HepG2 (cell line): Measurements from ENCODE around the gene SLC13A3. TPM values are rescaled to one million over a fixed set of nuclear protein-coding genes. Genes with fewer than 3 reads are reported as not detected.

ENCODE experiments used
- DZIP1 ChIP-seq: sonication (generic); formaldehyde crosslinking; IDR thresholded peaks from 2 replicates; pipeline ENCODE4 v1.5.0; 2020; ENCODE audit warnings: mild to moderate bottlenecking, missing genetic modification reagents
- HDAC2 ChIP-seq: sonication (generic); formaldehyde crosslinking; IDR thresholded peaks from 2 replicates; pipeline ENCODE4 v1.4.0; 2020; ENCODE audit warnings: missing genetic modification reagents
- MED1 ChIP-seq: sonication (generic); formaldehyde crosslinking; IDR thresholded peaks from 2 replicates; pipeline ENCODE4 v1.4.0; 2020; ENCODE audit warnings: missing genetic modification reagents
- MYC ChIP-seq: sonication (generic); formaldehyde crosslinking; IDR thresholded peaks from 2 replicates; pipeline ENCODE4 v1.9.0; 2021; ENCODE audit warnings: missing genetic modification reagents, borderline replicate concordance
- RARA ChIP-seq: IDR thresholded peaks from 2 replicates; pipeline ENCODE4 v1.6.1; 2016; ENCODE audit warnings: missing genetic modification reagents, missing compliant biosample characterization
- RFX1 ChIP-seq: fragments of 450-650 bp; IDR thresholded peaks from 2 replicates; pipeline ENCODE4 v1.6.1; 2017
- SP1 ChIP-seq, 2 experiments: fragments of 450-650 bp in 1 of 2; sonication (generic) in 1 of 2; formaldehyde crosslinking in 1 of 2; IDR thresholded peaks; 2 replicates each; pipeline versions ENCODE4 v1.4.0 to v1.6.1; 2016 to 2020; ENCODE audit warnings: missing genetic modification reagents in 1 of 2
- TFAP4 ChIP-seq: sonication (generic); IDR thresholded peaks from 2 replicates; pipeline ENCODE4 v1.6.1; 2016; ENCODE audit warnings: low read depth, borderline replicate concordance
- THAP7 ChIP-seq: sonication (generic); formaldehyde crosslinking; IDR thresholded peaks from 2 replicates; pipeline ENCODE4 v1.8.1; 2023; ENCODE audit warnings: mild to moderate bottlenecking, missing genetic modification reagents
- ZFX ChIP-seq: sonication (generic); formaldehyde crosslinking; IDR thresholded peaks from 2 replicates; pipeline ENCODE4 v1.4.0; 2020; ENCODE audit warnings: mild to moderate bottlenecking, low read depth, missing genetic modification reagents, moderate library complexity
- ZMYM3 ChIP-seq: sonication (generic); formaldehyde crosslinking; IDR thresholded peaks from 2 replicates; pipeline ENCODE4 v1.5.1; 2020; ENCODE audit warnings: mild to moderate bottlenecking, missing genetic modification reagents
- ZMYM4 ChIP-seq: sonication (generic); formaldehyde crosslinking; IDR thresholded peaks from 2 replicates; pipeline ENCODE4 v1.8.1; 2023; ENCODE audit warnings: mild to moderate bottlenecking, missing genetic modification reagents
- ZNF232 ChIP-seq: sonication (generic); formaldehyde crosslinking; IDR thresholded peaks from 2 replicates; pipeline ENCODE4 v1.4.0; 2020; ENCODE audit warnings: missing genetic modification reagents, borderline replicate concordance
- ZNF260 ChIP-seq: sonication (generic); formaldehyde crosslinking; IDR thresholded peaks from 2 replicates; pipeline ENCODE4 v1.4.0; 2020; ENCODE audit warnings: missing genetic modification reagents, low read depth, mild to moderate bottlenecking, borderline replicate concordance
- ZNF280B ChIP-seq: sonication (generic); formaldehyde crosslinking; IDR thresholded peaks from 2 replicates; pipeline ENCODE4 v1.5.0; 2020; ENCODE audit warnings: missing genetic modification reagents, mild to moderate bottlenecking, borderline replicate concordance
- polyA plus RNA-seq, 8 experiments: library from polyadenylated mRNA; depleted of rRNA in 3 of 8; stranded (reverse) in 7 of 8; unstranded in 1 of 8; fragments of >200 nt; fragmentation: Illumina TruSeq in 4 of 8; extraction: Trizol in 4 of 8; gene quantifications; 2 replicates each; pipeline versions ENCODE4 v1.2.1 to v1.2.3, GENCODE V29; 2011 to 2016; ENCODE audit warnings: low read depth in 4 of 8, missing spikeins in 1 of 8, mixed read lengths in 1 of 8; ENCODE audit not compliant: insufficient read depth in 1 of 8
- total RNA-seq, 5 experiments: library from RNA; depleted of rRNA; stranded (reverse); fragments of >200 nt; fragmentation: Illumina TruSeq; extraction: Trizol; gene quantifications; 2 replicates each; pipeline ENCODE4 v1.2.3, GENCODE V29; 2016; ENCODE audit warnings: low read depth in 1 of 5
- TF ChIP-seq, protein P1 (sequence below): sonication (generic); formaldehyde crosslinking; IDR thresholded peaks from 2 replicates; pipeline ENCODE4 v1.4.0; 2020; ENCODE audit warnings: missing genetic modification reagents
- TF ChIP-seq, protein P2 (sequence below): sonication (generic); formaldehyde crosslinking; IDR thresholded peaks from 2 replicates; pipeline ENCODE4 v1.8.0; 2022; ENCODE audit warnings: mild to moderate bottlenecking, missing genetic modification reagents; ENCODE audit not compliant: insufficient replicate concordance

SLC13A3 gene
- total and polyA plus RNA-seq, 2 of the 13 experiments (the other 11 are each of a cell fraction or from before 2014, with no cell fraction given) = 66.5 to 76.0 TPM

- TF ChIP-seq ZNF280B (CRISPR knock-in tag) (peak; percentile 86; the same call in 1 of the 2 replicates), ZNF232 (0 out of 2 replicates have a peak, but pooled peaks have one; percentile 22), ZNF260 (no peak), TFAP4 (peak; percentile 56; the same call in 1 of the 2 replicates), DZIP1 (CRISPR knock-in tag) (peak; percentile 79; the same call in 1 of the 2 replicates), RFX1 (no peak), ZMYM3 (no peak), HDAC2 (CRISPR knock-in tag) (no peak), THAP7 (CRISPR knock-in tag) (no peak), ZFX (no peak), SP1 (IDR thresholded peaks at IDR 0.05) (no peak), SP1 (CRISPR knock-in tag; IDR thresholded peaks at IDR 0.05) (no peak), ZMYM4 (CRISPR knock-in tag) (0 out of 2 replicates have a peak, but pooled peaks have one; percentile 32), MYC (CRISPR knock-in tag) (0 out of 2 replicates have a peak, but pooled peaks have one; percentile 12), MED1 (CRISPR knock-in tag) (peak; percentile 15; the same call in 1 of the 2 replicates), RARA (CRISPR knock-in tag) (0 out of 2 replicates have a peak, but pooled peaks have one; percentile 30)
- TF ChIP-seq, protein P1, sequence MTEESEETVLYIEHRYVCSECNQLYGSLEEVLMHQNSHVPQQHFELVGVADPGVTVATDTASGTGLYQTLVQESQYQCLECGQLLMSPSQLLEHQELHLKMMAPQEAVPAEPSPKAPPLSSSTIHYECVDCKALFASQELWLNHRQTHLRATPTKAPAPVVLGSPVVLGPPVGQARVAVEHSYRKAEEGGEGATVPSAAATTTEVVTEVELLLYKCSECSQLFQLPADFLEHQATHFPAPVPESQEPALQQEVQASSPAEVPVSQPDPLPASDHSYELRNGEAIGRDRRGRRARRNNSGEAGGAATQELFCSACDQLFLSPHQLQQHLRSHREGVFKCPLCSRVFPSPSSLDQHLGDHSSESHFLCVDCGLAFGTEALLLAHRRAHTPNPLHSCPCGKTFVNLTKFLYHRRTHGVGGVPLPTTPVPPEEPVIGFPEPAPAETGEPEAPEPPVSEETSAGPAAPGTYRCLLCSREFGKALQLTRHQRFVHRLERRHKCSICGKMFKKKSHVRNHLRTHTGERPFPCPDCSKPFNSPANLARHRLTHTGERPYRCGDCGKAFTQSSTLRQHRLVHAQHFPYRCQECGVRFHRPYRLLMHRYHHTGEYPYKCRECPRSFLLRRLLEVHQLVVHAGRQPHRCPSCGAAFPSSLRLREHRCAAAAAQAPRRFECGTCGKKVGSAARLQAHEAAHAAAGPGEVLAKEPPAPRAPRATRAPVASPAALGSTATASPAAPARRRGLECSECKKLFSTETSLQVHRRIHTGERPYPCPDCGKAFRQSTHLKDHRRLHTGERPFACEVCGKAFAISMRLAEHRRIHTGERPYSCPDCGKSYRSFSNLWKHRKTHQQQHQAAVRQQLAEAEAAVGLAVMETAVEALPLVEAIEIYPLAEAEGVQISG (CRISPR knock-in tag) = peak; percentile 50; the same call in 1 of the 2 replicates
- TF ChIP-seq, protein P2, sequence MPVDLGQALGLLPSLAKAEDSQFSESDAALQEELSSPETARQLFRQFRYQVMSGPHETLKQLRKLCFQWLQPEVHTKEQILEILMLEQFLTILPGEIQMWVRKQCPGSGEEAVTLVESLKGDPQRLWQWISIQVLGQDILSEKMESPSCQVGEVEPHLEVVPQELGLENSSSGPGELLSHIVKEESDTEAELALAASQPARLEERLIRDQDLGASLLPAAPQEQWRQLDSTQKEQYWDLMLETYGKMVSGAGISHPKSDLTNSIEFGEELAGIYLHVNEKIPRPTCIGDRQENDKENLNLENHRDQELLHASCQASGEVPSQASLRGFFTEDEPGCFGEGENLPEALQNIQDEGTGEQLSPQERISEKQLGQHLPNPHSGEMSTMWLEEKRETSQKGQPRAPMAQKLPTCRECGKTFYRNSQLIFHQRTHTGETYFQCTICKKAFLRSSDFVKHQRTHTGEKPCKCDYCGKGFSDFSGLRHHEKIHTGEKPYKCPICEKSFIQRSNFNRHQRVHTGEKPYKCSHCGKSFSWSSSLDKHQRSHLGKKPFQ (CRISPR knock-in tag) = peak; percentile 50
These were observed 46.6 kb downstream of the SLC13A3 start (continued) for GRCh38 chr20:46604551-46605133.
